Muscle layer of duodenum (tissue), 2 donors: ENCODE measurements around the gene SUPT3H.
"Not testable (repeated sequence)": the region's sequence is repeated elsewhere in the genome, so short reads cannot be mapped to it uniquely, and the experiment has no call there.

Experiments used
- H3K27ac ChIP-seq: one replicate; pipeline ENCODE4 v1.7.0; 2013; ENCODE audit warnings: mild to moderate bottlenecking, low read length
- H3K27me3 ChIP-seq: one replicate; pipeline ENCODE4 v1.7.0; 2013; ENCODE audit warnings: low read depth, mild to moderate bottlenecking, control low read depth, low read length
- H3K36me3 ChIP-seq, 2 donors: one replicate each; pipeline ENCODE4 v1.7.0; 2013; ENCODE audit warnings: low read length in 2 of 2, control low read depth in 1 of 2, mild to moderate bottlenecking in 1 of 2; ENCODE audit not compliant: insufficient read depth in 2 of 2, control insufficient read depth in 1 of 2
- H3K4me1 ChIP-seq, 2 donors: one replicate each; pipeline ENCODE4 v1.7.0; 2013; ENCODE audit warnings: low read length in 2 of 2, mild to moderate bottlenecking in 2 of 2, control low read depth in 1 of 2, moderate library complexity in 1 of 2; ENCODE audit not compliant: insufficient read depth in 2 of 2, control insufficient read depth in 1 of 2
- H3K4me3 ChIP-seq, 2 donors: one replicate each; pipeline ENCODE4 v1.7.0; 2013; ENCODE audit warnings: low read length in 2 of 2, low read depth in 1 of 2, mild to moderate bottlenecking in 1 of 2
- H3K9me3 ChIP-seq, 2 donors: one replicate each; pipeline ENCODE4 v1.7.0; 2013; ENCODE audit warnings: low read length in 2 of 2, control low read depth in 1 of 2, mild to moderate bottlenecking in 1 of 2; ENCODE audit not compliant: control insufficient read depth in 1 of 2
- donor health status: healthy.

SUPT3H gene

GRCh38 chr6:45314146-45314545 is 63.6 kb downstream of the SUPT3H start:
- Histone ChIP-seq H3K9me3 (no peaks in the 10 kb centered on the region), H3K36me3 (no peaks in the 10 kb centered on the region), H3K4me3 (no peak overlapping the region), H3K4me1 (no peaks in the 10 kb centered on the region), H3K27me3 (no peaks in the 10 kb centered on the region), H3K27ac (no peak overlapping the region)

DNA sequence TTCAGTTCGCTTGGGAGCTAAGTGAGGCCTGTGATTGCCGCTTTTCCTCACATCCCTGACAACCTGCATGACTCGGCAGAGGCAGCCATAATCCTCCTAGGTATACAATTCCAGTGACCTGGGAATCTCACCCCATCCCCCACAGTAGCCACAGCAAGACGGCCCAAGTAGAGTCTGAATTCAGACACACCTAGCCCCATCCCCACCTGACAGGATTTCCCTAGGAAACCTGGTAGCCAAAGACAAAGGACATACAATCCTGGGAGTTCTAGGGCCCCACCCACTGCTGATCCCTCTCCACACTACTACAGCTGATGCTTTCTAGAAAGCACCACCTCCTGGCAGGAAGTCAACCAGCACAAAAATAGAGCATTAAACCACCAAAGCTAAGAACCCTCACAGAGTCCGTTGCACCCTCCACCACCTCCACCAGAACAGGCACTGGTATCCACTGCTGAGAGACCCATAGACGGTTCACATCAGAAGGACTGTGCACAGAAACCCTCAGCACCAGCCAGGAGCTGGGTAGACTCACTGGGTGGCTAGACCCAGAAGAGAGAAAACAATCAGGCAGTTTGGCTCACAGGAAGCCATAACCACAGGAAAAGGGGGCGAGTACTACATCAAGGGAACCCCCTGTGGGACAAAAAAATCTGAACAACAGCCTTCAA is 67.5 kb downstream of the SUPT3H start:
- Histone ChIP-seq H3K9me3 (no peaks in the 10 kb centered on the region), H3K4me1 (no peaks in the 10 kb centered on the region), H3K27ac (no peak overlapping the region), H3K36me3 (no peaks in the 10 kb centered on the region), H3K4me3 (no peak overlapping the region), H3K27me3 (no peaks in the 10 kb centered on the region)

DNA sequence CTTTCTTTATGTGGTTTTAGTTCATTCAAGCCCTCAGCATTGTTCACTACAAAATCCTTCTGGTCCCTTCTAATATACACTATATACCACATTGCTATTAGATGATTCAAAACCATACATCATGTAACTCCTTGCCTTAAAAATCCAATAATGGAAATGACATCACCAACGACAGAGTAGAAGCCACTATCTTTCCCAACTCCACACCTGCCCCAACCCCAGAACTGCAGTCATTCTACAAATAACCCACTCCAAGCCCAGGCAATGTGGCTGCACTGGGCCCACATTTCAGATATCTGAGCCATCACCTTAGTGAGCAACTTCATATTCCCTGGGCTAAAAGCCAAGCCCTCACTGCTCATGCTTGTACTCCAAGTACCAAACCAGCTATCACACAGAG is 72.2 kb downstream of the SUPT3H start:
- no peaks in the 10 kb centered on the region for H3K9me3 ChIP-seq
- H3K4me1 ChIP-seq: no peaks in the 10 kb centered on the region
- H3K4me3 ChIP-seq: no peak overlapping the region
- H3K27ac ChIP-seq: no peak overlapping the region
- H3K36me3 ChIP-seq: no peaks in the 10 kb centered on the region
- no peaks in the 10 kb centered on the region for H3K27me3 ChIP-seq

GRCh38 chr6:45302832-45303231 is 74.9 kb downstream of the SUPT3H start:
- H3K9me3 ChIP-seq: no peaks in the 10 kb centered on the region
- H3K4me3 ChIP-seq: no peak overlapping the region
- H3K27ac ChIP-seq: no peak overlapping the region
- H3K27me3 ChIP-seq: no peaks in the 10 kb centered on the region
- H3K36me3 ChIP-seq: no peaks in the 10 kb centered on the region
- H3K4me1 ChIP-seq: no peaks in the 10 kb centered on the region

DNA sequence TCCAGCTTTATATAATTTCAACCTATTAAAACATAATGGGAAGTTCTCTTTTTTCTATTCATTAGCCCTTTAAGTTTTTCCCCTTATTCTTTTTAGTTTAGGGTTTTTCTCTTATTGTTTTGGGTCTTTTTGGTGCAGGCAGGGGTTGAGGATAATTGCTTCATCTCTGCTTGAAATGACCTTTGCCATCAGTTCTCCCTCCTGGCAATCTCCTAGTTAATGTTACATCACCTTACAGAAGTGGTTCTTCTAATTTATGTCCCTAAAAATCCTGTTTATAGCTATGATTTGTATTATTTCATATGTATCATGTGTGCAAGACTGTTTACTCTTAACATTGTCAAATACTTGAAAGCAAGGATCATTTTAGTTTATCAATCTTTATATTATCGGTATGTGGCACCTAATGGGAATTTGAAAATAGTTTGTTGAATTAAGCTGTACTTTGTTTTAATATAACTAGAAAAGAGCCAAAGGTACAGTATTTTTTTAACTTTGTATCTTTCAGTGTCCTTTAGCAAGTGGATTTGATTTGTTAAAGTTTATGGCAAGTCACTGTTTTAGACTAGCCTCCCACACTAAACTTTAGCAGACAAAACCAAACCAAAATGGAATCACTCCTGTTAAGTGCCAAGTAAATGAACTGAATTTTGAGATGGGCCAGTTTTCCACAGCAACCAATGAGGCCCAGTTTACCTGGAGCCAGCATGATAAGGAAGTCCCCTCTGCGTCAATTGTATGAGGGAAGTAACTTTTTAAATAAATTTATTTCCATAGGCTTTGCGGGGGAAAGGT is 76.2 kb downstream of the SUPT3H start:
- Histone ChIP-seq H3K4me3 (no peak overlapping the region), H3K27me3 (no peaks in the 10 kb centered on the region)

DNA sequence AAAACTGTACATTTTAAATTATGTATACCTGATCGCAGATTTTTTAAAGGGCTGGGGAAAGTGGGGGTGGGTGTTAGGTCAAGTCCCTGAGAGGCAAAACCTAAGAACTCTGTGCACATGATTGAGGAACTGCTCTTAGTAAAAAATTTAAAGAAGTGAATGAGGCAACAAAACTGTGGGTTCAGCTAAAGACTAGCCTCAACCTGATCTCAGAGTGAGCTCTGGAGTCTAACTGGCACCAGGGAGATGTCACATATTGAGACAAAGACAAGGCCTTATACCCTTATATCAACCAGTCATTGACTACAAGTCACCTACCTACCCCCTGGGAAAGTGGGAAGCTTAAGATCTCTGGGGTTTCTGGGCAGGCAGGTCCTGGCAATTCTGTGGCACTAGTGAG is 77.0 kb downstream of the SUPT3H start:
- Histone ChIP-seq H3K36me3 (no peaks in the 10 kb centered on the region), H3K9me3 (no peaks in the 10 kb centered on the region), H3K4me1 (no peaks in the 10 kb centered on the region), H3K4me3 (no peak overlapping the region), H3K27me3 (no peaks in the 10 kb centered on the region), H3K27ac (no peak overlapping the region)

More for the DNA sequence above, 76.2 kb downstream of the SUPT3H start:
- Histone ChIP-seq H3K36me3 (no peaks in the 10 kb centered on the region), H3K27ac (no peak overlapping the region), H3K9me3 (no peaks in the 10 kb centered on the region), H3K4me1 (no peaks in the 10 kb centered on the region)

- no peaks in the 10 kb centered on the region for H3K4me1 ChIP-seq
- no peaks in the 10 kb centered on the region for H3K36me3 ChIP-seq
- no peak overlapping the region for H3K27ac ChIP-seq
- no peaks in the 10 kb centered on the region for H3K27me3 ChIP-seq
- H3K9me3 ChIP-seq: no peaks in the 10 kb centered on the region
- no peak overlapping the region for H3K4me3 ChIP-seq
Observed at GRCh38 chr6:45299096-45299581, 78.6 kb downstream of the SUPT3H start.

GRCh38 chr6:45297320-45297719 is 80.4 kb downstream of the SUPT3H start:
- Histone ChIP-seq H3K4me1 (no peaks in the 10 kb centered on the region), H3K4me3 (no peak overlapping the region), H3K9me3 (no peaks in the 10 kb centered on the region), H3K27ac (no peak overlapping the region), H3K27me3 (no peaks in the 10 kb centered on the region), H3K36me3 (no peaks in the 10 kb centered on the region)

DNA sequence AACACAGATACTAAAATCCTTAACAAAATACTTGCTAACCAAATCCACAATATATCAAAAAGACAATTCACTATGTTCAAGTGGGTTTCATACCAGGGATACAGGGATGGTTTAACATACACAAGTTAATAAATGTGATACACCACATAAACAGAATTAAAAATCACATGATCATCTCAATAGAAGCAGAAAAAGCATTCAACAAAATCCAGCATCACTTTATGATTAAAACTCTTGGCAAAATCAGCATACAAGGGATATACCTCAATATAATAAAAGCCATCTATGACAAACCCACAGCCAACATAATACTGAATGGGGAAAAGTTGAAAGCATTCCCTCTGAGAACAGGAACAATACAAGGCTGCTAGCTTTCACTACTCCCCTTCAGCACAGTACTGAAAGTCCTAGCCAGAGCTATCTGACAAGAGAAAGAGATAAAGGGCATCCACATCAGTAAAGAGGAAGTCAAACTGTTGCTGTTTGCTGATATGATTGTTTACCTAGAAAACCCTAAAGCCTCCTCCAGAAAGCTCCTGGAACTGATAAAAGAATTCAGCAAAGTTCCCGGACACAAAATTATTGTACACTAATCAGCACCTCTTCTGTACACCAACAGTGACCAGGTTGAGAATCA is 83.6 kb downstream of the SUPT3H start:
- not testable (repeated sequence) for H3K27me3 ChIP-seq, H3K27ac ChIP-seq, H3K9me3 ChIP-seq, H3K4me3 ChIP-seq, H3K36me3 ChIP-seq, H3K4me1 ChIP-seq

DNA sequence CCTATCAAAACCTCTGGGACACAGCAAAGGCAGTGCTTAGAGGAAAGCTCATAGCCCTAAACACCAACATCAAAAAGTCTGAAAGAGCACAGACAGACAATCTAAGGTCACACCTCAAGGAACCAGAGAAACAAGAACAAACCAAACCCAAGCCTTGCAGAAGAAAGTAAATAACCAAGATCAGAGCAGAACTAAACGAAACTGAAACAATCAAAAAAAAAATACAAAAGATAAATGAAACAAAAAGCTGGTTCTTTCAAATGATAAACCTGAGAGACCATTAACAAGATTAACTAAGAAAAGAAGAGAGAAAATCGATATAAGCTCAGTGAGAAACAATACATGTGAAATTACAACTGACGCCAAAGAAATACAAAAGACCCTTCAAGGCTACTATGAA is 84.4 kb downstream of the SUPT3H start:
- no peaks in the 10 kb centered on the region for H3K36me3 ChIP-seq
- no peak overlapping the region for H3K27ac ChIP-seq
- H3K9me3 ChIP-seq: no peaks in the 10 kb centered on the region
- H3K27me3 ChIP-seq: no peaks in the 10 kb centered on the region
- no peaks in the 10 kb centered on the region for H3K4me1 ChIP-seq
- H3K4me3 ChIP-seq: no peak overlapping the region

- Histone ChIP-seq H3K27ac (no peak overlapping the region), H3K27me3 (no peaks in the 10 kb centered on the region), H3K9me3 (no peaks in the 10 kb centered on the region), H3K4me1 (no peaks in the 10 kb centered on the region), H3K4me3 (no peak overlapping the region), H3K36me3 (no peaks in the 10 kb centered on the region)
Observed at GRCh38 chr6:45289751-45290514, 87.8 kb downstream of the SUPT3H start.
